Measurements from ENCODE around the gene APBB2. TPM values are rescaled to one million over a fixed set of nuclear protein-coding genes. Genes with fewer than 3 reads are reported as not detected.
"Not testable (repeated sequence)": the region's sequence is repeated elsewhere in the genome, so short reads cannot be mapped to it uniquely, and the experiment has no call there.

APBB2 gene
- polyA plus RNA-seq, 1 donor from 2014 or later: 0.23 TPM

DNA sequence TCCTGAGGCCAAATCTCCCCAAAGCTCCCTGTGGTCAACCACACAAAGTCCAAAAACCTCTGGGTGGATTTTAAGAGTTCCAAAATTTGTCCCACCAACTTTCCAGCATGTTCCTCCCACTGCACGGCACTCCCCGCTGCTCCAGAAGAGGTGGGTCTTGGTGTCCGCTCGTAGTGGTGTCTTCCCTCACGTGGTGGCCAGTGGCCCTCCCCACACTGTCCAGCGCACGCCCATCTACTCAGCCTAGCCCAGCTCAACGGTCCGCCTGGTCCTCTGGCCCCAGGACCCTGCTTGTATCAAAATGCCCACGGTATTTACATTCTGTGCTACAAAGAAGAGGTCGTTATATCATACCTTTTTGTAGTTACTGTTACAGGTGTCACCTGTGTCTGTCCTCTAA lies 381.1 kb downstream of the APBB2 start:
- peaks cover 3% of the 10 kb centered on the region for H3K27me3 Mint-ChIP-seq
- no peak overlapping the region for H3K4me3 Mint-ChIP-seq
- peaks cover 0 to 4% (median 0%) of the 10 kb centered on the region in 3 donors for H3K4me1 Mint-ChIP-seq
- H3K9me3 Mint-ChIP-seq: peaks cover 0 to 3% (median 2%) of the 10 kb centered on the region in 3 donors
- no peaks in the 10 kb centered on the region for H3K36me3 Mint-ChIP-seq
- H3K27ac Mint-ChIP-seq: peak overlapping the region in 1 of 3 donors; percentile 43

DNA sequence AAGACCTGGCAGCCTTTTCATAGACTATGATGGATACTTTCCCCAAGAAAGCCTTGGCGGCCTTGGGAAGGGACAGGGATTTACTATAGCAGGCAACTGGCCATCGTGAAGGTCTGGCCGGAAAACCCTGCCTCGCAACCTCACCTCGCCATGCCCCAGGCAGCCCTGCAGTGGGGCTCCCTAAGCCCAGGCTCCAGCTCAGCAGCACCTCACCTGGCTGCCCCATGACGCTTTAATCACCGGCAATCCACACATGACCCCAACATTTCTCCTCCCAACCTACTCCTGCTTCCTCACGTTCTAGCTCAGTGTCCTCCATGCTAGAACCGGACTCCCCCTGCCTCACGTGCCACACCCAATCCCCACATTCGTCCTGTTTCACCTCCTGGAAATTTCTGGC lies 382.2 kb downstream of the APBB2 start:
- H3K4me3 Mint-ChIP-seq: no peak overlapping the region
- peaks cover 0 to 4% (median 0%) of the 10 kb centered on the region in 3 donors for H3K4me1 Mint-ChIP-seq
- peaks cover 0 to 3% (median 2%) of the 10 kb centered on the region in 3 donors for H3K9me3 Mint-ChIP-seq
- no peaks in the 10 kb centered on the region for H3K36me3 Mint-ChIP-seq
- peaks cover 3% of the 10 kb centered on the region for H3K27me3 Mint-ChIP-seq
- no peak overlapping the region for H3K27ac Mint-ChIP-seq

DNA sequence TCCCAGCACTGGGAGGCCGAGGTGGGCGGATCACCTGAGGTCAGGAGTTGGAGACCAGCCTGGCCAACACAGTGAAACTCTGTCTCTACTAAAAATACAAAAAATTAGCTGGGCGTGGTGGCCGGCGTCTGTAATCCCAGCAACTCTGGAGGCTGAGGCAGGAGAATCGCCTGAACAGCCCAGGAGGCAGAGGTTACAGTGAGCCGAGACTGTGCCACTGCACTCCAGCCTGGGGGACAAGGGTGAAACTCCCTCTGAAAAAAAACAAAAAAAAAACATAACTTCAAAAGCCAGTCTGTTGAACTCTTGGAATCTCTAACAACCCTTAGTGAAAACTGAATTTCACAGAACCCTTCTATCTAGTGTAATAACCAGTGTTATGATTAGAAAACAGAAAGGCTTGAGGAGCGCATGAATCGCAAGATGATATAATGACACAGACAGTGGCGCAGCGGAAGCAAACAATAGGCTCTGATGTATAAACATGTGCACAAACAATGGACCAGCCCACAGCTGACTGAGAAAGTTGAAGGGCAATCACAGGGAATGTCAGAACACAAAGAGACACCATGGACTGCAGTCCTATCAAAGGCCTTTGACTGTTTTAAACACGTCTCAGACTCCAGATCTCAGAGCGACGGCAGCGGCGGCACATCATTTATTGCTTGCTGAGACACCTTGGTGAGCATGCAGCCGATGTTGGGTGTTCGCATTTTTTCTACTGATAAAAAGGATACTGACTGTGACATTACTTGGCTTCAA lies 383.0 kb downstream of the APBB2 start:
- peaks cover 3% of the 10 kb centered on the region for H3K27me3 Mint-ChIP-seq
- H3K4me1 Mint-ChIP-seq: peaks cover 0 to 4% (median 0%) of the 10 kb centered on the region in 3 donors
- H3K9me3 Mint-ChIP-seq: peaks cover 2 to 3% (median 3%) of the 10 kb centered on the region in 3 donors
- no peak overlapping the region for H3K27ac Mint-ChIP-seq
- no peak overlapping the region for H3K4me3 Mint-ChIP-seq
- no peaks in the 10 kb centered on the region for H3K36me3 Mint-ChIP-seq

DNA sequence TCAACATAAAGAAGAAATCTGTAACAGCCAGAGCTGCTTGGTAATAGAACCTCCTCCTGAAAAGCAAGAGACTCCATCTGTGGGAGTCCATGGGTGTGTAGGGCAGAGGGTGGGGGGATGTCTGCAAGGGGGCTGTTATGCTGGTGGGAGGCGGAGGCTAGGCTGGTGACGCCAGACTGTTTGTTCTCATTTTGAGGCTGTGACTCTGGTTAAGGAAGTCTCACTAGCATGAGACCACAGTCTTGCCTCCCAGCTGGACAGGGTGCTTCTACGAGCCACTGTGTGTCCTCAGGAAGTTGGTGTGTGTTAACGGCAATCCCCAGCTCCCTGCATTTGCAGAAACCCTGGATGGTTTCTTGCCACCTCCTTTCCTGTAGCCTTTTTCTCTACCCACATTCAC lies 384.8 kb downstream of the APBB2 start:
- Mint-ChIP-seq H3K4me3 (no peak overlapping the region), H3K36me3 (peaks cover 1% of the 10 kb centered on the region), H3K4me1 (peaks cover 9 to 15% (median 14%) of the 10 kb centered on the region in 3 donors), H3K9me3 (peaks cover 2 to 3% (median 3%) of the 10 kb centered on the region in 3 donors), H3K27me3 (peaks cover 2% of the 10 kb centered on the region), H3K27ac (no peak overlapping the region)

DNA sequence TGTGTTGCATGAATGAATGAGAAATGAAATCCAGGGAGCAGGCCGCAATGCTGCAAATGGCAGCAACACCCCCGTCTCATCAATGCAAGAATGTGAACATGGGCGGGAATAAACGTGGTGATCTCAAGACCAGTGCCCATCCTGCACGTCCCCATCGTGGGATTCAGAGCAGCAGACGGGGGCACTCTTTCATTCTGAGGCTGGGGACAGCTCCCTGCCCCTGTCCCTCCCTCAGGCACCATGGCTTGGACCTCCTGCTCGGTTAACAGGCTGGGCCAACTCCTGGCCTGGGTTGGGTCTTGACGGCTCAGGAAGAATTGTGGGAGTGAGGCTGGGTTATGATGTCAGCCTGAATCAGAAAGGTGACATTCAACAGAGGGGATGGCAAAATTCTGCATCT lies 385.7 kb downstream of the APBB2 start:
- H3K4me3 Mint-ChIP-seq: no peak overlapping the region
- H3K27me3 Mint-ChIP-seq: no peaks in the 10 kb centered on the region

DNA sequence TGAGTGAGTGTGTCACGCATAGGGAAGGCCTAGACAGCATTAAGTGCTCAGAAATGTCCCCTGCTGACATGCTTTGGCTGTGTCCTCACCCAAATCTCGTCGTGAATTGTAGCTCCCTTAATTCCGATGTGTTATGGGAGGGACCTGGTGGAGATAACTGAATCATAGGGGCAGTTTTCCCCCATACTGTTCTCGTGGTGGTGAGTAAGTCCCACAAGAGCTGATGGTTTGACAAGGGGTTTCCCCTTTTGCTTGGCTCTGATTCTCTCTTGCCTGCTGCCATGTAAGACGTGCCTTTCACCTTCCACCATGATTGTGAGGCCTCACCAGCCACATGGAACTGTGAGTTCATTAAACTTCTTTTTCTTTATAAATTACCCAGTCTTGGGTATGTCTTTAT lies 386.6 kb downstream of the APBB2 start:
- H3K27ac Mint-ChIP-seq: no peak overlapping the region
- H3K36me3 Mint-ChIP-seq: peaks cover 1% of the 10 kb centered on the region
- no peaks in the 10 kb centered on the region for H3K27me3 Mint-ChIP-seq
- H3K4me1 Mint-ChIP-seq: peaks cover 9 to 16% (median 14%) of the 10 kb centered on the region in 3 donors
- peaks cover 2 to 3% (median 3%) of the 10 kb centered on the region in 3 donors for H3K9me3 Mint-ChIP-seq
- peak overlapping the region in 1 of 4 donors; percentile 30 for H3K4me3 Mint-ChIP-seq

More for the DNA sequence above, 385.7 kb downstream of the APBB2 start:
- Mint-ChIP-seq H3K36me3 (peaks cover 1% of the 10 kb centered on the region), H3K4me1 (peaks cover 9 to 16% (median 14%) of the 10 kb centered on the region in 3 donors), H3K9me3 (peaks cover 2 to 3% (median 3%) of the 10 kb centered on the region in 3 donors), H3K27ac (no peak overlapping the region)

DNA sequence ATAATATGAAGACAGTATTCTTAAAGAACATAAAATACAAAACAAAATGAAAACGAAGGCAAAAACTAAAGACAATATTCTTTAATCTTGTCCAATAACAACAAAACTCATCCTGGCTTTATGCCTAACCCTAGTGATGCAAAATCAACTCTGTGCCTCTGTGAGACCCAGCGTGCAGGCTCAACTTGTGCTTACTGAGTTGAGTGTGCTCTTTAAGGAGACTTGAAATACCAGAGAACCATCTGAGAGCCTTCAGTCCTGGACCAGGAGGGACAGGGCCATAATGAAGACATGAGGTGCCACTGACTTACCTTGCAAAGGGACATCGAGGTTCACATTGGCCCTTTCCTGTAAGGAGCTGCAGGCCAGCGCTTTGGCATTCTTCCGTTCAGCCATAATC lies 387.5 kb downstream of the APBB2 start:
- Mint-ChIP-seq H3K9me3 (peaks cover 2 to 3% (median 3%) of the 10 kb centered on the region in 3 donors), H3K4me3 (peak overlapping the region in 2 of 4 donors; percentile 41 to 55), H3K36me3 (peaks cover 4% of the 10 kb centered on the region), H3K4me1 (peaks cover 12 to 16% (median 14%) of the 10 kb centered on the region in 3 donors), H3K27ac (no peak overlapping the region), H3K27me3 (peaks cover 2% of the 10 kb centered on the region)

DNA sequence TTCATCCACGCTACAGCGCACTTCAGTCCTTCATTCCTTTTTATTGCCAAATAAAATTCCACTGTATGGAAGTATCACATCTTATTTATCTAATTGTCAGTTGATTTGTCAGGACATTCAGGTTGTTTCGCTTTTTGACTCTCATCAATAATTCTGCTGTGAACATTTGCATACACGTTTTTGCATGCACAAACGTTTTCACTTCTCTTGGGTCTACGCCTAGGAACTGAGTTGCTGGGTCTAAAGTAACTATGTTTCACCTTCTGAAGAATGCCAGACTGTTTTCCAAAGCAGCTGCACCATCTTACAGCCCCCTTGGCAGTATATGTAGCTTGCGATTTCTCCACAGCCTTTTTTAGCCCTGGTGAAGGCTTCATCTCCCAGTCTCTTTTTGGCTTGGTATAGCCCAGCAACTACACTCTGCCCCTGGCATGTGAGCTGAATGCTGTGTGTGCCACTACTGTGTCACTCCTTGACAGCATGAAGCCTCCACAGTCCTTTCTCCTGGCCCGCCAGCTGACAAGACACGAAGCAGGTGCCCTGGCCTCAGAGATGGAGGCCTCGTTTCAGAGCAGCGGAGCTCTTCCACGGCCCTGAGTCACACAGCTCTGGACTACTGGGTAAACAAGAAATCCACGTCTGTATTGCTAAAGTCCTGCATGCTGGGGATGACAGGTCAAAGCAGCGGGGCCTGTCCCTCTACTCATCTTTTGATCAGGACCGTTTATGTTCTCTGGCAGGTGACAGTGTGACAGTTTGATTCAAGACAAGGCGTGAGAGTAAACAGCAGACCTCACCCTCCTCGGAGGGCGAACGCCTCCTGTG lies 389.1 kb downstream of the APBB2 start:
- Mint-ChIP-seq H3K36me3 (peaks cover 4% of the 10 kb centered on the region), H3K4me1 (peaks cover 12 to 16% (median 14%) of the 10 kb centered on the region in 3 donors), H3K9me3 (peaks cover 2 to 3% (median 3%) of the 10 kb centered on the region in 3 donors), H3K27me3 (peaks cover 2% of the 10 kb centered on the region), H3K27ac (peak overlapping the region in 2 of 3 donors; percentile 41 to 70), H3K4me3 (peak overlapping the region; percentile 22 to 77 (median 63))

DNA sequence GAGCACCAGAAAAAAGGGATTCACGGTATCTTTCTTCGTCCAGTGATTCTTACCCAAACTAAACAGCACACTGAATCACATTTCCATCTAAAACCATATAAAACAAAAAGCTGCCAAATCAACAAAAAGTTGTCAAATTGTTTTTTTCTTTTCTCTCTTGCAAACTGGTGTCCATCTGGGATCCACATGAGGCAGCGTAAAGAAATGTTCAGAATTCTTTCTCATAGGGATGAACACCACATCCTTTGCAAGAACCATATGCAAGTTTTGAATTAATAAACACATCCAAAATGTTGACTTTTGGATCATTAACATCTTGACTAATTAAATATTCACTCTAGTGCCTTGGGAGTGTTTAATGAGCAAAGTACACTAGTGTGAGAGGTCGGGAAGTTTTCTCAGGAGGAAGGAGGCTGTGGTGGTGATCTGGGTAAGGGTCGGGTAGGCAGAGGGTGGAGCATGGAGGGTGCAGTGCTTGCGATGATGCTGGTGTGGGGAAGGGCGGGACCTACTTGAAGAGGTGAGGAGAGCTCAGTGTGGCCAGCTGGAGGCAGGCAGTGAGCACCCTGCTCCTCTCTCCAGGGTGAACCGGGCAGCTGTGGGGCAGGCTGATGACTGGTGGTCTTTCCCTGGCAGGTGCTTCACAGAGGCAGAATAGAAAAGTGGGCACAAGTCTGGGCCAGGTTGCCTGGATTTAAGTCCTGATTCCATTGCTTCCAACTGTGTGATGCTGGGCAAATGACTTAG lies 391.7 kb downstream of the APBB2 start:
- H3K27ac Mint-ChIP-seq: peak overlapping the region in 1 of 3 donors; percentile 16

DNA sequence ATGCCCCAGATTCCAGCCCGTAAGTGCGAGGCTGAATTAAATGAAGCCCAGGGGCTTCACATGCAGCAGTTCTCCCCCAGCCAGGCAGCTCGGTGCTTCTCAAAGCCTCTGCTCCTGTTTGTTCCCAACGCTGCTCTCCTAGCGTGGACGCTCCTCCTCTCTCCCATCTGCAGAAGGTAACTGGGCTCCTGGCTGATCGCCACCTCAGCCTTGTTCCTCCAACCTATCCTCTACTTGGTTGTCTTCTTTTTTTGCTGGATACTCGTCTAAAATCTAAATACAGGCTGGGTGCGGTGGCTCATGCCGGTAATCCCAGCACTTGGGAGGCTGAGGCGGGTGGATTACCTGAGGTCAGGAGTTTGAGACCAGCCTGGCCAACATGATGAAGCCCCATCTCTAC lies 394.2 kb downstream of the APBB2 start:
- peaks cover 5 to 8% (median 6%) of the 10 kb centered on the region in 3 donors for H3K4me1 Mint-ChIP-seq
- H3K27me3 Mint-ChIP-seq: peaks cover 2% of the 10 kb centered on the region
- no peak overlapping the region for H3K4me3 Mint-ChIP-seq
- H3K9me3 Mint-ChIP-seq: no peaks in the 10 kb centered on the region
- H3K36me3 Mint-ChIP-seq: peaks cover 5% of the 10 kb centered on the region
- H3K27ac Mint-ChIP-seq: no peak overlapping the region

More for the DNA sequence above, 391.7 kb downstream of the APBB2 start:
- Mint-ChIP-seq H3K4me1 (peaks cover 12 to 16% (median 14%) of the 10 kb centered on the region in 3 donors), H3K9me3 (peaks cover 0 to 3% (median 0%) of the 10 kb centered on the region in 3 donors), H3K27me3 (peaks cover 2% of the 10 kb centered on the region), H3K4me3 (peak overlapping the region in 1 of 4 donors; percentile 22), H3K36me3 (peaks cover 4% of the 10 kb centered on the region)

DNA sequence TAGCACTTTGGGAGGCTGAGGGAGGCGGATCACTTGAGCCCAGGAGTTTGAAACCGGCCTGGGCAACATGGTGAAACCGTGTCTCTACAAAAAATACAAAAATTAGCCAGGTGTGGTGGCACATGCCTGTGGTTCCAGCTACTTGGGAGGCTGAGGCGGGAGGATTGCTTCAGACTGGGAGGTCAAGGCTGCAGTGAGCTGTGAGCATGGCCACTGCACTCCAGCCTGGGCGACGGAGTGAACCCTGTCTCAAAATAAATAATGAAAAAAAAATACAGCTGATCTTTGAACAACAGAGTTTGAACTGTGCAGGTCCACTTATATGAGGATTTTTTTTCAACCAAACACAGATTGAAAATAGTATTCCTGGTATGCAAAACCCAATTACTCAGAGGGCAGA lies 397.2 kb downstream of the APBB2 start:
- H3K36me3 Mint-ChIP-seq: not testable (repeated sequence)

DNA sequence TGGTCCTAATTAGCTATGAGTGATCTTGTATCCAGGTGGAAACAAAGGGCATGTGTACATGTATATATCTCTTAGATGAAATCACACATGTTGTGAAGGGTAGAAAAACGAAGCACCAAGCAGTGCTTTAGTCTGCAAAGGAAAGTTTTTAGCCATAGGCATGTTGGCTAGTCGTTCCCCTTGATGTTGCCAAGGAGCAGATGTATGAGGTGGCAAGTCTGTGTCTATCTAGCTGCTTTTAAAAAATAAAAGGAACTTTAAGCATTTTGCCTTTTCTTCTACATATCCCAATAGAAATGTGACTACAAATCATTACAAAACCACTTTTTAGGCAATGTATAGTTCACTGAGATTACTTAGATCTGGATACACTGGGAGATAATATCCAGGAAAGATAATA lies 401.5 kb downstream of the APBB2 start:
- Mint-ChIP-seq H3K27ac (no peak overlapping the region), H3K27me3 (no peaks in the 10 kb centered on the region), H3K4me1 (peaks cover 0 to 3% (median 0%) of the 10 kb centered on the region in 3 donors), H3K36me3 (peaks cover 5% of the 10 kb centered on the region), H3K9me3 (peaks cover 0 to 1% (median 0%) of the 10 kb centered on the region in 3 donors), H3K4me3 (no peak overlapping the region)

More for the DNA sequence above, 397.2 kb downstream of the APBB2 start:
- H3K9me3 Mint-ChIP-seq, H3K27ac Mint-ChIP-seq, H3K4me3 Mint-ChIP-seq, H3K27me3 Mint-ChIP-seq, H3K4me1 Mint-ChIP-seq: not testable (repeated sequence)

DNA sequence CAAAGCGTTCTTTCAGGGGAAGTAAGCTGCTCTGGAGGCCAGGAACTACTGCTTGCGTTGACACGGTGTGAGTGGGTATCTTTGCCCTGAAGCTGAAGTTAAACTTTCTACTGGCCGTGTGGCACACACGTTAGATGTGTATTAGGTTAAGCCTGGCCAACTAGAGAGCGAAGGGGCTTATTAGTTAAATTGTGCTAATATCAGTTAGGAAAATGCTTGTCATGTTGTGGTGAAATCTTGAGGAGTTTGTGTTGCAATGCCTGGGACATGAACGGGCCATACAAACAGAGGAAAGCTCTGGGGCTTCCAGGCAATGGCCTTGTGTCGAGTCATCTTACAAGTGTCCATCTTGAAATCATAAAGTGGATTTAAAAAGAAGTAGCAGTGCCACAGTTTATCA lies 402.0 kb downstream of the APBB2 start:
- Mint-ChIP-seq H3K27ac (no peak overlapping the region), H3K9me3 (peaks cover 0 to 1% (median 0%) of the 10 kb centered on the region in 3 donors), H3K4me3 (no peak overlapping the region), H3K4me1 (peaks cover 0 to 3% (median 0%) of the 10 kb centered on the region in 3 donors), H3K36me3 (peaks cover 5% of the 10 kb centered on the region), H3K27me3 (no peaks in the 10 kb centered on the region)

DNA sequence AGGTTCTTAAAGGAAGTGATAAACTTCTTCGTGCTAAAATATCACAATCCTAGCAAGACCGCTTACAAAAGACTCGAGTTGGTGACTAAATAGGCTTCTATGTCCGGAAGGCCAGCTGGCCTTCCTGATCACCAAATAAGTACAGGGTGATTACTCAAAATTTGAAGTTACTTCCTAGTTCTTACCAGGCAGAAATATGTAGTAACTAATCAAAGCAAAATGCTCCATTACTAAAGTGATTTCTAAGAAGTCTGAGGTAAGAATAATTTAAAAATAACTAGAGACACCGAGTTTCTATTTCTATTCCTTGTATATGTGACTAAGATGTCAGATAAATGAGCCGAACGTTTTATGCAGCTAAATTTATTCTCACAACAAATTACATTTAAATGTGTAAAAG lies 402.4 kb downstream of the APBB2 start:
- Mint-ChIP-seq H3K27ac (no peak overlapping the region), H3K9me3 (peaks cover 0 to 1% (median 0%) of the 10 kb centered on the region in 3 donors), H3K36me3 (peaks cover 5% of the 10 kb centered on the region)

More for the DNA sequence above, 402.4 kb downstream of the APBB2 start:
- Mint-ChIP-seq H3K4me1 (peaks cover 0 to 3% (median 0%) of the 10 kb centered on the region in 3 donors), H3K4me3 (no peak overlapping the region), H3K27me3 (no peaks in the 10 kb centered on the region)

Measured in IgD-negative memory B cell (primary cell).